ENCODE measurements around the gene MTMR10.
A peak's percentile ranks its signal among the peaks of the same experiment; 100 is the strongest.

The MTMR10 gene

DNA sequence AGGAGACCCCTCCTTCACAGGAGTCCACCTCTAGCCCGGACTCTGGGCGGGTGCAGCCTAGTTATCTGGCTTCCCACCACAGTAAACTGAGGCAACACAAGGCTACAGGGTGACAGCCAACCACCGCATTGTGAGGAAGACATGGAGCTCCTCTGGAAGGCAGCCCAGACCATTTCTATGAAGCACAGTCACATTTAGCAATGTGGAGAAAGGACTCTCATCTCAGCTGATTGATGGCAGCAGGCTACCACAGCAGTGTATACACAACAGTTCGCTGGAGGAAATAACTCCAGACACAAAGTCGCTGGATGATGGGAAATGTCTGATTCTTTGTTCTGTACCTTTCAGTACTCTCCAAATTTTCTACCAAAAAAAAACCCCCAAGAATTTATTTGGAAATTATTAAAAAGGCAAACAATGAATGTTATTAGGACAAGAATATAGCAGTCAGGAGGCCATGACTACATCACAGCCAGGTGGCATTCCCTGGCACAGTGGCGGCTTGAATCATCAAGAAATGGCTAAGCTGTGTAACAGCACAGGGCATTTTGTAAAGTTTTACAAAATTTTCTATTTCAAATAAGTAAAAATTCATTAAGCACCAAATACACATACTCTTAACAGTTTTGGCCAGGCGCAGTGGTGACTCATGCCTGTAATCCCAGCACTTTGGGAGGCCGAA is 47.6 kb downstream of the MTMR10 start:
- FAIRE-seq: no peak
- no peak for DNase-seq (ENCODE audit: insufficient read length, low spot score)
- TF ChIP-seq SPI1 (IDR thresholded peaks at IDR 0.05; ENCODE audit: low read depth, low read length): no peak
- no peak for TF ChIP-seq POU2F2 (IDR thresholded peaks at IDR 0.05; ENCODE audit: low read depth, low read length)
- no peak for TF ChIP-seq TAF1 (IDR thresholded peaks at IDR 0.05; ENCODE audit: low read depth, low read length)
- no peak for TF ChIP-seq POLR2AphosphoS5 (IDR thresholded peaks at IDR 0.05; ENCODE audit: low read depth, low read length)
- no peak for TF ChIP-seq POLR2A (IDR thresholded peaks at IDR 0.05; ENCODE audit: low read depth, low read length)

DNA sequence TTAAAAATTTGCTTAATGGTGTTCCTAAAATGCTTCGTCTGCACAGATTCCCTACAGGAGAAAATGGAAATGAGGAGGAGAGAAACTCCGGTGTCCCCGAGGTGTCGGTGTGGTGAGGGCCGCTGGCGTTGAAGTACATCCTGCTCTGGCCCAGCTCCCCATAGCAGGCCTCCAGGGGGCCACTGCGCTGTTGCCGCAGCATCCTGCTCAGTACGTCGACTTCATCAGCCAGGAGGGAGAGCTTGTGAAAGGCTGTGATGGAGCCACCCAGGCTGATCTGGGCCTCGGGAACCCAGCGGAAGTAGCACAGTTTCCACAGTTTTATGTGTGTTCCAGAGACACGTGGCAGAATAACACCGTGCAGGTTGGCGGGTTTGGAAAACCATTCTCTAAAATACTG is 49.9 kb downstream of the MTMR10 start:
- no peak for TF ChIP-seq PAX5 (IDR thresholded peaks at IDR 0.05; ENCODE audit: insufficient read depth, low read length, severe bottlenecking)
- no peak for TF ChIP-seq SPI1 (IDR thresholded peaks at IDR 0.05; ENCODE audit: low read depth, low read length)
- TF ChIP-seq POLR2A (IDR thresholded peaks at IDR 0.05; ENCODE audit: low read depth, low read length): no peak
- no peak for TF ChIP-seq POLR2AphosphoS5 (IDR thresholded peaks at IDR 0.05; ENCODE audit: low read depth, low read length)
- TF ChIP-seq TAF1 (IDR thresholded peaks at IDR 0.05; ENCODE audit: low read depth, low read length): no peak
- TF ChIP-seq POU2F2 (IDR thresholded peaks at IDR 0.05; ENCODE audit: low read depth, low read length): no peak
- DNase-seq (ENCODE audit: insufficient read length, low spot score): no peak

DNA sequence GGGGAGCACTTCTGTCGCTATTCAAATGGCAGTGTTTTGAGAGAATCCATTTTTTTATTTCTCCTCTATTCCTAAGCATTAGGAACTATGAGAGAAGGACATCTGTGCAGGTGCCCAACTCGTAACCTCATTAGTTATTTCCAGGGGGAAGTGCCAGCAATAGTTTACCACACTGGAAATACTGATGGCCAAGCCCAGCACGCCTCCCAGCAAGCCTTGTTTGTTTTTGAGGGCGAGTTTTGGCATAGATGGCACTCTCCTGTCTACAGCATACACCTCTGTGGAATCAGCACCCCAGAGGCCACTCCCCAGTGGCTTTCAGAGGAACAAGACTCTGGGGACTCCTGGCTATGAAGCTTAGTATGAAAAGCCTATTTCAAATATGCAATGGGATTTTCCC is 51.1 kb downstream of the MTMR10 start:
- FAIRE-seq (no peak), DNase-seq (ENCODE audit: insufficient read length, low spot score) (no peak)
- no peak for TF ChIP-seq TAF1 (IDR thresholded peaks at IDR 0.05; ENCODE audit: low read depth, low read length)
- TF ChIP-seq POU2F2 (IDR thresholded peaks at IDR 0.05; ENCODE audit: low read depth, low read length): no peak
- TF ChIP-seq SPI1 (IDR thresholded peaks at IDR 0.05; ENCODE audit: low read depth, low read length): no peak
- TF ChIP-seq PAX5 (IDR thresholded peaks at IDR 0.05; ENCODE audit: insufficient read depth, low read length, severe bottlenecking): no peak
- no peak for TF ChIP-seq POLR2A (IDR thresholded peaks at IDR 0.05; ENCODE audit: low read depth, low read length)
- no peak for TF ChIP-seq POLR2AphosphoS5 (IDR thresholded peaks at IDR 0.05; ENCODE audit: low read depth, low read length)

More for the DNA sequence above, 49.9 kb downstream of the MTMR10 start:
- no peak for FAIRE-seq

DNA sequence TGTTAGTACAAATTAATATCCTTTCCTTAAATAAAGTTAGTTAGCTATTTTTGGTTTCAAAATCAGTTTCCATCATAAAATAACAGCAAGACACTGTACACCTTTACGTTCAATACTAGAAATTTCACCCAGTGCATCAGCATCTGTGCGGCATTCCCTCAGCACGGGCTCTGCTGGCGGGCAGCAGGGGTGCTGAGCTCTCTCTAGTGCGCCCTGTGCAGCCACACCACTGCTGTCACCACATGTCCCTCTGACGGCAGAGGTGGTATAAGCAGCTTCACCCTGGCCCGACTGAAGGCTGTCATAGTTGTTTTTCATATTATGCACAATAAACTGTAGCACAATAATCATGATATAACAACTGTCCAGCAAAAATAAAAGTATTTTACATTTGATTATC is 52.3 kb downstream of the MTMR10 start:
- DNase-seq (ENCODE audit: insufficient read length, low spot score): no peak
- FAIRE-seq: no peak
- no peak for TF ChIP-seq POU2F2 (IDR thresholded peaks at IDR 0.05; ENCODE audit: low read depth, low read length)
- no peak for TF ChIP-seq SPI1 (IDR thresholded peaks at IDR 0.05; ENCODE audit: low read depth, low read length)
- no peak for TF ChIP-seq TAF1 (IDR thresholded peaks at IDR 0.05; ENCODE audit: low read depth, low read length)
- no peak for TF ChIP-seq PAX5 (IDR thresholded peaks at IDR 0.05; ENCODE audit: insufficient read depth, low read length, severe bottlenecking)
- TF ChIP-seq POLR2AphosphoS5 (IDR thresholded peaks at IDR 0.05; ENCODE audit: low read depth, low read length): no peak
- no peak for TF ChIP-seq POLR2A (IDR thresholded peaks at IDR 0.05; ENCODE audit: low read depth, low read length)

DNA sequence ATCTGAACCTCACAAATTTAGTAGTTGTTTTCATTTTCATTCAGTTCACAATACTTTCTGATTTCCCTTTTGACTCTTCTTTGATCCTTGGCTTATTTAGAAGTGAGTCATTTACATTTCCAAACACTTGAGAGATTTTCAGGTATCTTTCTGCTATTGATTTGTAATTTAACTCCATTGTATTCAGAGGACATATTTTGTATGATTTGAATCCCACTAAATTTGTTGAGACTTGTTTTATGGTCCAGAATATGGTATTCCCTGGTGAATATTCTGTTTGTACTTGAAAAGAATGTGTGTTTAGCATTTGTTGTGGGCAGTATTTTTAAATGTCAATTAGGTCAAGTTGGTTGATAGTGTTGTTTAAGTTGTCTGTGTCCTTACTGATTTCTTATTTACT is 58.1 kb downstream of the MTMR10 start:
- no peak for FAIRE-seq

DNA sequence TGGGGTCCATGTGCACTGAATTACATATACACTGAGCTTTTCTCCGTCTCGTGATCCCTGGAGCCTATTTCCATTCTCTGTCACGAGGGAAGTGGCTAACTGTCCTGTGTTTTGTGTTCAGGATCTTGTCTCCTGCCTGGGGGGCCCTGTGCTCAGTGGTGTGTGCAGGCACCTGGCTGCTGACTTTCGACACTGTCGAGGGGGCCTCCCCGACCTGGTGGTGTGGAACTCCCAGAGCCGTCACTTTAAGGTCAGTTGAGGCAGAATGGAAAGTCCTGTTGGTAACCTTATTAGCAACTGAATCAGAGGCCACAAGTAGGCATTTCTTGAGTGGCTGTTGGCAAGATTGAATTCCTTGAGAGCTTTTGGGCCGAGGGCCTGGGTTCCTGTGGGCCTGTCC is 61.0 kb downstream of the MTMR10 start:
- TF ChIP-seq PAX5 (IDR thresholded peaks at IDR 0.05; ENCODE audit: insufficient read depth, low read length, severe bottlenecking) (peak; percentile 72), POLR2AphosphoS5 (IDR thresholded peaks at IDR 0.05; ENCODE audit: low read depth, low read length) (no peak), POLR2A (IDR thresholded peaks at IDR 0.05; ENCODE audit: low read depth, low read length) (no peak), POU2F2 (IDR thresholded peaks at IDR 0.05; ENCODE audit: low read depth, low read length) (no peak), SPI1 (IDR thresholded peaks at IDR 0.05; ENCODE audit: low read depth, low read length) (no peak), TAF1 (IDR thresholded peaks at IDR 0.05; ENCODE audit: low read depth, low read length) (no peak)
- DNase-seq (ENCODE audit: insufficient read length, low spot score) (no peak), FAIRE-seq (peak; percentile 84)

More for the DNA sequence above, 58.1 kb downstream of the MTMR10 start:
- TF ChIP-seq TAF1 (IDR thresholded peaks at IDR 0.05; ENCODE audit: low read depth, low read length): no peak
- no peak for TF ChIP-seq PAX5 (IDR thresholded peaks at IDR 0.05; ENCODE audit: insufficient read depth, low read length, severe bottlenecking)
- no peak for TF ChIP-seq SPI1 (IDR thresholded peaks at IDR 0.05; ENCODE audit: low read depth, low read length)
- no peak for TF ChIP-seq POLR2A (IDR thresholded peaks at IDR 0.05; ENCODE audit: low read depth, low read length)
- no peak for TF ChIP-seq POLR2AphosphoS5 (IDR thresholded peaks at IDR 0.05; ENCODE audit: low read depth, low read length)
- TF ChIP-seq POU2F2 (IDR thresholded peaks at IDR 0.05; ENCODE audit: low read depth, low read length): no peak
- DNase-seq (ENCODE audit: insufficient read length, low spot score): no peak

DNA sequence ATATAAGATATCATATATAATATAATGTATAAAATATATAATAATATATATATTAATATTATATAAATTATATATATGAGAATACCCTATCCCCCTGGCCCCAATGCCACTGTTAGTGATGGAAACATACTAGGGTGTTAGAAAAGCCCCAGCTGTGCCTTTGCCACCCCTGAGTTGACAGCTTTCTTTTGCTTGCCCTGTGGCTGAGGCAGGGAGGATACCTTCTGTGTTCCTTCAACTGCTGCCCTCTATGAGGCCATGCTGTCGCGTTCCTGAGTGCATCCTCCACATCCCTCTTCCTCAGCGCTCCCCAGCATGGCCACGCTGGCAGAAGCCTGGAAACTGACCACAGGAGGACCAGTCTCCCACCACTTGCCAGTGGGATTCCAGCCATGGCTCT is 61.4 kb downstream of the MTMR10 start:
- DNase-seq (ENCODE audit: insufficient read length, low spot score) (no peak), FAIRE-seq (no peak)
- TF ChIP-seq SPI1 (IDR thresholded peaks at IDR 0.05; ENCODE audit: low read depth, low read length): no peak
- TF ChIP-seq POLR2A (IDR thresholded peaks at IDR 0.05; ENCODE audit: low read depth, low read length): no peak
- TF ChIP-seq POU2F2 (IDR thresholded peaks at IDR 0.05; ENCODE audit: low read depth, low read length): no peak
- no peak for TF ChIP-seq PAX5 (IDR thresholded peaks at IDR 0.05; ENCODE audit: insufficient read depth, low read length, severe bottlenecking)
- TF ChIP-seq POLR2AphosphoS5 (IDR thresholded peaks at IDR 0.05; ENCODE audit: low read depth, low read length): no peak
- no peak for TF ChIP-seq TAF1 (IDR thresholded peaks at IDR 0.05; ENCODE audit: low read depth, low read length)

DNA sequence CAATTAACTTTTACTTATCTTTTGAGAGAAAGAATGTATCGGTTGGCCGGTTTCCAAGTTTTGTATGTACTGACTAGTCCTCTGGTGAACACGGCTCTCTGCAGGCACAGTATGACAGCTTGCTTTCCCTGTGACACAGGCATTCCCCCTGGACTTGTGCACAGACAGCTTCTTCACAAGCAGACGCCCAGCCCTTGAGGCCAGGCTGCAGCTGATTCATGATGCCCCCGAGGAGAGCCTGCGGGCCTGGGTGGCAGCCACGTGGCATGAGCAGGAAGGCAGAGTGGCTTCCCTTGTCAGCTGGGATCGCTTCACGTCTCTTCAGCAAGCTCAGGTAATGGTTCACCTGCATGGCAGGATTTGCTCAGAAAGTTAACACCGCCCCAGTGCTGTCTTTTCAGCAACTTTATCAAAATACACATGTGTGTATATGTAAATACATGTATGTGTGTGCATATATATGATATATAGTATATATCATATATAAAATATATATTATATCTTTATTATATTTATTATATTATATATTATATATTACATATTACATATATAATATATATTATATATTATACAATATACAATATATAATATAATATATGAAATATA is 62.3 kb downstream of the MTMR10 start:
- DNase-seq (ENCODE audit: insufficient read length, low spot score) (no peak), FAIRE-seq (no peak)
- no peak for TF ChIP-seq POU2F2 (IDR thresholded peaks at IDR 0.05; ENCODE audit: low read depth, low read length)
- TF ChIP-seq TAF1 (IDR thresholded peaks at IDR 0.05; ENCODE audit: low read depth, low read length): no peak
- no peak for TF ChIP-seq POLR2A (IDR thresholded peaks at IDR 0.05; ENCODE audit: low read depth, low read length)
- no peak for TF ChIP-seq POLR2AphosphoS5 (IDR thresholded peaks at IDR 0.05; ENCODE audit: low read depth, low read length)
- TF ChIP-seq PAX5 (IDR thresholded peaks at IDR 0.05; ENCODE audit: insufficient read depth, low read length, severe bottlenecking): no peak
- no peak for TF ChIP-seq SPI1 (IDR thresholded peaks at IDR 0.05; ENCODE audit: low read depth, low read length)

DNA sequence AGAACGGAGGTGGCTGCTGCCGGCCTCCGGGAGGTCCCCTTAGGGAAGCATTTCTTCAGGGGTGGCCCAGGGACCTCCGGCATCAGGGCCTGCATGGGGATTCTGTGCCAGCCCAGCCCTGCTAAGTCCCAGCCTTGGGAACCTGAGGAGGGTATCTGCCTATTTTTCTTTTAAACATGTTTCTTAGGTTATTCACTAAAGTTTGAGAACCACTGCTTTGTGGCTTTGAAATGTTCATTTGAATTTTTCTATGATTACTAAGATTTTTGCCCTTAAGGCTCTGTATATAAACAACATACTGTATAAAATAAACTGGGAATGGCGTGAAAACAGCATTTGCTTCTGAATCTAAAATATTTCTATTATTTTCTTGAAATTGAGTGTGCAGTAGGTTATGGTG is 63.4 kb downstream of the MTMR10 start:
- FAIRE-seq (no peak), DNase-seq (ENCODE audit: insufficient read length, low spot score) (no peak)
- TF ChIP-seq SPI1 (IDR thresholded peaks at IDR 0.05; ENCODE audit: low read depth, low read length) (no peak), POLR2A (IDR thresholded peaks at IDR 0.05; ENCODE audit: low read depth, low read length) (no peak), POLR2AphosphoS5 (IDR thresholded peaks at IDR 0.05; ENCODE audit: low read depth, low read length) (no peak), POU2F2 (IDR thresholded peaks at IDR 0.05; ENCODE audit: low read depth, low read length) (no peak), TAF1 (IDR thresholded peaks at IDR 0.05; ENCODE audit: low read depth, low read length) (no peak), PAX5 (IDR thresholded peaks at IDR 0.05; ENCODE audit: insufficient read depth, low read length, severe bottlenecking) (no peak)

Measured in GM12891 (cell line).